Nephron progenitor cell (in vitro differentiated cells): ENCODE measurements around the gene GNB1L.

ENCODE experiments used
- DNase-seq: peaks from one replicate; pipeline ENCODE4 v3.0.0; 2021
- H3K27ac Mint-ChIP-seq: 2 replicates; pipeline ENCODE4 v1.8.0; 2021; ENCODE audit warnings: mild to moderate bottlenecking, moderate library complexity, mixed read lengths
- H3K27me3 Mint-ChIP-seq: 2 replicates; pipeline ENCODE4 v1.8.0; 2021; ENCODE audit warnings: mild to moderate bottlenecking, low read depth, mixed read lengths; ENCODE audit not compliant: poor library complexity
- H3K36me3 Mint-ChIP-seq: 2 replicates; pipeline ENCODE4 v1.8.0; 2021; ENCODE audit warnings: low read depth, mixed read lengths
- H3K4me1 Mint-ChIP-seq: 2 replicates; pipeline ENCODE4 v1.8.0; 2021; ENCODE audit warnings: mixed read lengths
- H3K4me3 Mint-ChIP-seq: 2 replicates; pipeline ENCODE4 v1.8.0; 2021; ENCODE audit warnings: mild to moderate bottlenecking, moderate library complexity, mixed read lengths
- H3K9me3 Mint-ChIP-seq: 2 replicates; pipeline ENCODE4 v1.8.0; 2021; ENCODE audit warnings: mild to moderate bottlenecking, moderate library complexity, mixed read lengths
- TF ChIP-seq, protein P1 (sequence below): fragments of 200-600 bp; sonication (generic); IDR thresholded peaks from 2 replicates; pipeline ENCODE4 v1.5.0; 2021; ENCODE audit warnings: antibody characterized with exemption

GNB1L gene

GRCh38 chr22:19744350-19745006 is 110.2 kb downstream of the GNB1L start:
- peaks cover 42% of the 10 kb centered on the region for H3K27me3 Mint-ChIP-seq
- no peaks in the 10 kb centered on the region for H3K9me3 Mint-ChIP-seq
- H3K4me1 Mint-ChIP-seq: peaks cover 29% of the 10 kb centered on the region
- no peak for DNase-seq
- TF ChIP-seq, protein P1, sequence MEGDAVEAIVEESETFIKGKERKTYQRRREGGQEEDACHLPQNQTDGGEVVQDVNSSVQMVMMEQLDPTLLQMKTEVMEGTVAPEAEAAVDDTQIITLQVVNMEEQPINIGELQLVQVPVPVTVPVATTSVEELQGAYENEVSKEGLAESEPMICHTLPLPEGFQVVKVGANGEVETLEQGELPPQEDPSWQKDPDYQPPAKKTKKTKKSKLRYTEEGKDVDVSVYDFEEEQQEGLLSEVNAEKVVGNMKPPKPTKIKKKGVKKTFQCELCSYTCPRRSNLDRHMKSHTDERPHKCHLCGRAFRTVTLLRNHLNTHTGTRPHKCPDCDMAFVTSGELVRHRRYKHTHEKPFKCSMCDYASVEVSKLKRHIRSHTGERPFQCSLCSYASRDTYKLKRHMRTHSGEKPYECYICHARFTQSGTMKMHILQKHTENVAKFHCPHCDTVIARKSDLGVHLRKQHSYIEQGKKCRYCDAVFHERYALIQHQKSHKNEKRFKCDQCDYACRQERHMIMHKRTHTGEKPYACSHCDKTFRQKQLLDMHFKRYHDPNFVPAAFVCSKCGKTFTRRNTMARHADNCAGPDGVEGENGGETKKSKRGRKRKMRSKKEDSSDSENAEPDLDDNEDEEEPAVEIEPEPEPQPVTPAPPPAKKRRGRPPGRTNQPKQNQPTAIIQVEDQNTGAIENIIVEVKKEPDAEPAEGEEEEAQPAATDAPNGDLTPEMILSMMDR: no peak
- no peaks in the 10 kb centered on the region for H3K36me3 Mint-ChIP-seq
- H3K4me3 Mint-ChIP-seq: no peak overlapping the region
- no peak overlapping the region for H3K27ac Mint-ChIP-seq

DNA sequence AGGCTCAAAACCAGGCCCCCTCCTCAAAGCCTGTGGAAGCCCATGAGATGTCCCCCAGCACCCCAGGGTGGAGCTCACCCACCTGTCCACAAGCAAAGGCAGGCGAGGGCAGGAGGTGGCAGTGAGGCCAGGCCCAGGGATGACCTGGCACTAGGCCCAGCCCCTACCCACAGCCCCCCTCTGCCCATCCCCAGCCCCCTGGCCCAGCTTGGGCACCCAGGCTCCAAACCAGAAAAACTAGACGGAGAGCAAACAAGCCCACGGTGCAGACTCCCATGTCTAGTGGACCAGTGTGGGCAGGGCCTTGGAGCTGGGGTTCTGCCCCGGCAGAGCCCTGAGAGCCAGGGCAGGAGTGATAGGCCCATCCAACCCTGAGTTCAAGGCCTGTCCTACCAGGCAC is 111.0 kb downstream of the GNB1L start:
- Mint-ChIP-seq H3K9me3 (no peaks in the 10 kb centered on the region), H3K4me1 (peaks cover 29% of the 10 kb centered on the region), H3K4me3 (no peak overlapping the region), H3K27ac (no peak overlapping the region), H3K36me3 (no peaks in the 10 kb centered on the region), H3K27me3 (peaks cover 34% of the 10 kb centered on the region)
- TF ChIP-seq, protein P1: no peak
- no peak for DNase-seq

DNA sequence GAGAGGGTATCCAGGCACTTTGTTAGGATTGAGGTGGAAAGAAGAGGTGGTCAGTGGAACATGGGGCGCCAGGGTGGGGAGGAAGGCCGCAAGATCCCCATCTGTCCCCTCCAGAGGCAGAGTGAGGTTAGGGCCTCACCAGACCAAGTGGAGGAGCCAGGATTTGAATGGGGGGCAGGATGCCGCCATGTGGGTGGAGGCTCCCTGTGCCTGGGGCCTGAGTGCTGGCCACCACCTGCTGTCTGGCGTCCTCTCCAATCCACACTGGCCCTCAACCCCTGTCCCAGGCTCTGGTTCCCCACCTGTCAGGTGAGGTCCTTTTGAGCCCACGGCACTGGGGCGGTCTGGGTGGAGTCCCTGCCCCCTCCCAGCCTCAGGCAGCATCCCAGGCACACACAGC is 111.6 kb downstream of the GNB1L start:
- H3K4me3 Mint-ChIP-seq: no peak overlapping the region
- no peak for DNase-seq
- H3K4me1 Mint-ChIP-seq: peaks cover 29% of the 10 kb centered on the region
- no peaks in the 10 kb centered on the region for H3K36me3 Mint-ChIP-seq
- no peak overlapping the region for H3K27ac Mint-ChIP-seq
- TF ChIP-seq, protein P1: no peak
- H3K27me3 Mint-ChIP-seq: peaks cover 32% of the 10 kb centered on the region
- no peaks in the 10 kb centered on the region for H3K9me3 Mint-ChIP-seq

- H3K27me3 Mint-ChIP-seq: peaks cover 28% of the 10 kb centered on the region
- no peak for DNase-seq
- H3K27ac Mint-ChIP-seq: no peak overlapping the region
- no peak overlapping the region for H3K4me3 Mint-ChIP-seq
- no peaks in the 10 kb centered on the region for H3K36me3 Mint-ChIP-seq
- H3K4me1 Mint-ChIP-seq: peaks cover 32% of the 10 kb centered on the region
- H3K9me3 Mint-ChIP-seq: no peaks in the 10 kb centered on the region
- TF ChIP-seq, protein P1: no peak
These were observed 112.3 kb downstream of the GNB1L start for GRCh38 chr22:19742160-19743066.

DNA sequence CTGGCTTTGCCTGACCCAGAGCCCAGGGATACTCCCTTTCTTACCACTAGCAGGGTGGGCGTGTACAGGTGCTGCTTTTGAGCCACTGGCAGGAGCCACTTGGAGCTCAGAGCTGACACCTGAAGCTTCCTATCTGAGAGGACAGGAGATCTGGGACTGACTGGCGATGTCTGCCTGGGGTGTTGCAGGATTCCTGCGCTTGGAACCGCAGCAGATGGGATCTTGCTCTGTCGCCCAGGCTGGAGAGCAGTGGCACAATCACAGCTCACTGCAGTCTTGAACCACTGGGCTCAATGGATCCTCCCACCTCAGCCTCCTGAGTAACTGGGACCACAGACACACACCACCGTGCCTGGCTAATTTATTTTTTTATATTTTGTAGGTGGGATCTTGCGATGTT is 113.6 kb downstream of the GNB1L start:
- TF ChIP-seq, protein P1: no peak
- no peaks in the 10 kb centered on the region for H3K9me3 Mint-ChIP-seq

More for the DNA sequence above, 113.6 kb downstream of the GNB1L start:
- H3K36me3 Mint-ChIP-seq: no peaks in the 10 kb centered on the region
- no peak for DNase-seq
- H3K27ac Mint-ChIP-seq: no peak overlapping the region
- peaks cover 28% of the 10 kb centered on the region for H3K27me3 Mint-ChIP-seq
- no peak overlapping the region for H3K4me3 Mint-ChIP-seq
- peaks cover 39% of the 10 kb centered on the region for H3K4me1 Mint-ChIP-seq
